Panc1 (cell line): ENCODE data around the gene RFPL1.

ENCODE experiments used
- REST ChIP-seq, 2 experiments: IDR thresholded peaks; 2 replicates each; pipeline ENCODE4 v1.6.1; 2011 to 2012; ENCODE audit warnings: low read depth in 2 of 2, control low read depth in 1 of 2, low read length in 1 of 2, mild to moderate bottlenecking in 1 of 2, moderate library complexity in 1 of 2; ENCODE audit not compliant: insufficient read depth in 1 of 2
- TF ChIP-seq, protein P1 (sequence below): fragments of 450-650 bp; IDR thresholded peaks from 2 replicates; pipeline ENCODE4 v1.5.1; 2017; ENCODE audit warnings: mild to moderate bottlenecking

DNA sequence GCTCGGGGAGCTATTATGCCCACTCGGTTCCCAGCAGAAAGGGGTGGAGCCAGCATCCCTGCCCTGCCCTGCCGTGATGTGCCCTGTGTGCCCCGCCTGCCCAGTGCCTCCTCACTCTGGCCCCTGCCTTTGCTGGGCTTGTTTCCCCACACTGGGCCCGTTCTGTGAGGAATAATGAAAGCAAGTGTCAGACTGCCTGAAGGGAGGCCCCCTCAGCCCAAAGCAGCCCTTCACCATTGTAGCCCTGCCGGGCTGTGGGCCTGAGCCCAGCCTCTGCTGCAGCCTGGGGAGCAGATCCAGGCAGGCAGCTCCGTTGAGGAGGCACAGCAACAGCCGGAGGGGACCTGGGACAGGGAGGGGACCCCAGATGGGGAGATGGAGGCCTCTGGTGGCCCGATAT is 21.4 kb downstream of the RFPL1 start:
- TF ChIP-seq, protein P1, sequence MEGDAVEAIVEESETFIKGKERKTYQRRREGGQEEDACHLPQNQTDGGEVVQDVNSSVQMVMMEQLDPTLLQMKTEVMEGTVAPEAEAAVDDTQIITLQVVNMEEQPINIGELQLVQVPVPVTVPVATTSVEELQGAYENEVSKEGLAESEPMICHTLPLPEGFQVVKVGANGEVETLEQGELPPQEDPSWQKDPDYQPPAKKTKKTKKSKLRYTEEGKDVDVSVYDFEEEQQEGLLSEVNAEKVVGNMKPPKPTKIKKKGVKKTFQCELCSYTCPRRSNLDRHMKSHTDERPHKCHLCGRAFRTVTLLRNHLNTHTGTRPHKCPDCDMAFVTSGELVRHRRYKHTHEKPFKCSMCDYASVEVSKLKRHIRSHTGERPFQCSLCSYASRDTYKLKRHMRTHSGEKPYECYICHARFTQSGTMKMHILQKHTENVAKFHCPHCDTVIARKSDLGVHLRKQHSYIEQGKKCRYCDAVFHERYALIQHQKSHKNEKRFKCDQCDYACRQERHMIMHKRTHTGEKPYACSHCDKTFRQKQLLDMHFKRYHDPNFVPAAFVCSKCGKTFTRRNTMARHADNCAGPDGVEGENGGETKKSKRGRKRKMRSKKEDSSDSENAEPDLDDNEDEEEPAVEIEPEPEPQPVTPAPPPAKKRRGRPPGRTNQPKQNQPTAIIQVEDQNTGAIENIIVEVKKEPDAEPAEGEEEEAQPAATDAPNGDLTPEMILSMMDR: no peak
- no peak for TF ChIP-seq REST (IDR thresholded peaks at IDR 0.05; ENCODE audit: insufficient read depth in 1 of 2, low read depth in 2 of 2, low read length in 1 of 2)
